Ramos (cell line): Measurements from ENCODE around the gene SMARCD1.
"Not testable (repeated sequence)": the region's sequence is repeated elsewhere in the genome, so short reads cannot be mapped to it uniquely, and the experiment has no call there.

Experiments used
- in situ Hi-C: fragments of 300-500 bp; cut with MboI; formaldehyde crosslinking; loops from one replicate; pipeline ENCODE4 v1.14.3; 2022; ENCODE audit warnings: low sequenced_read_pairs; ENCODE audit not compliant: unreplicated experiment

SMARCD1 gene

DNA sequence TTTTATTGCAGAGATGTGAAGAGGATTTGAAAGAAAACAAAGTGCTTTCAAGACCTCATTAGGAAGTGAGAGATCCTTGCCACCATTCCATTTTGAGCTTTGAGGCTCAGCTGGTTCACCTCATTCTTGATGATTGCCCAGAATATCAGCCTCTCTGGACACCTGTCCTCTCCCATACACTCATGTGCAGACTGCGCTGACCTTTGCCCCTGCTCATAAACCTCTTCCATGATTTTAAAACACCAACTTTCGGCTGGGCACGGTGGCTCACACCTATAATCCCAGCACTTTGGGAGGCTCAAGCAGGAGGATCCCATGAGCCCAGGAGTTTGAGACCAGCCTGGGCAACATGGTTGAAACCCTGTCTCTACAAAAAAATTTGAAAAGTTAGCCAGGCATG, 35.8 kb downstream of the SMARCD1 start:
- in situ Hi-C loops, result no loop called here

DNA sequence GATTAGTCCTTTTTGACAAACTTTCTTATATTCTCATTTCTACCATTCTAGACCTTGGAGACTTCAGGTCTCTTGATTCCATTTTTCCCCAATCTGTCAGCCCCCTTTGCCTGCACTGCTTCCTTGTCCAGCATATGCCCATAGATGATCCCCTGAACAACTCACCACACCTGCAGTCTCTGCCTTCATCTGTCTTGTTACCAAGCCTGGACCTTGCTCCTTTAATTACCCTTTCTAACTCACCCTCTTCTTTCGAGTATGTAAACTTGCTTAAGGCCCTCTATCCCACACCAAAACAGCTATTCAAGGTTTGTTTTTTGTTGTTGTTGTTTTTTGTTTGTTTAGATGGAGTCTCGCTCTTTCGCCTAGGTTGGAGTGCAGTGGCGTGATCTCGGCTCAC, 36.5 kb downstream of the SMARCD1 start:
- in situ Hi-C loops, result no loop called here

DNA sequence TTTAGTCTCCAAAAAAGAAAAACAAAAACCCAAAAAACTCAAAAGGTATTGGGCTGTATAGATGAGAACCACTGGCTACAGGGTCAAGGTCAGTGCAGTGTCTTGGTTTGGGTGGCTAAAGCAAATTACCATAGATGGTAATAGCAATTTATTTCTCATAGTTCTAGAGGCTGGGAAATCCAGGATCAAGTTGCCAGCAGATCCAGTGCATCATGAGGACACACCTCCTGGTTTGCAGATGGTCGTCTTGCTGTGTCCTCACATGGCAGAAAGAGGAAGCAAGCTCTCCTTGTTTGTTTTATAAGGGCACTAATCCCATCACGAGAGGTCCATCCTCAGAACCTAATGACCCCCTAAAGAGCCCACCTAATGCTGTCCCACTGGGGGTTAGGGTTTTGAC, 38.1 kb downstream of the SMARCD1 start:
- in situ Hi-C loops, result no loop called here

DNA sequence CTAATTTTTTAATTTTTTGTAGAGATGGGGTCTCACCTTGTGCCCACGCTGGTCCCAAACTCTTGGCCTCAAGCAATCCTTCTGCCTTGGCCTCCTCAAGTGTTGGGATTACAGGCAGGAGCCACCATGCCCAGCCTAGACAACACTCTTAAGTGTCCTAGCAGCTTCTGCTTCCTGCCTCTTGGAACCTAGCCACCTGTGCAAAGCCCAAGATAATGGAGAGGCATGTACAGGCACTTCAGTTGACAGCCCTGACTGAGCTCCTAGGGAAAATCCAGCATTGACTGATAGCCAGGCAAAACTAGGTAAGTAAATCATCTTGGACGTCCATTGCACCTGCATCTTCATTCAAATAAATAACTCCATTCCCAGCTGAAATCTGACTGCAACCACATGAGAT, 42.4 kb downstream of the SMARCD1 start:
- in situ Hi-C loops, result no loop called here

DNA sequence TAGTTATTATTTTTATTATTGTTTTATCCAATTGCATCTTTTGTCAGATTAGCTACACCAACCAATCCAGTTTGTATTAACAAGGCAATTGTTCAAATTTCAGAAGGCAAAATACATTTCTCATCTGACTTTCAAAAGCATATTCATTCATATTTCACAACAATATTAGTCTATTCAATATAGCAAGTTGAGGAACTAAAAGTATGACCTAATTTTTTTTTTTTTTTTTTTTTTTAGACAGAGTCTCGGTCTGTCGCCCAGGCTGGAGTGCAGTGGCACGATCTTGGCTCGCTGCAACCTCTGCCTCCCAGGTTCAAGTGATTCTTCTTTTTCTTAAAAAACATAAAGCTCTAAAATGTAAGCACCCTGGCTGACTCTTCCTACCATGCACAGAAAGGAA, 44.1 kb downstream of the SMARCD1 start:
- in situ Hi-C loops, result no loop called here

DNA sequence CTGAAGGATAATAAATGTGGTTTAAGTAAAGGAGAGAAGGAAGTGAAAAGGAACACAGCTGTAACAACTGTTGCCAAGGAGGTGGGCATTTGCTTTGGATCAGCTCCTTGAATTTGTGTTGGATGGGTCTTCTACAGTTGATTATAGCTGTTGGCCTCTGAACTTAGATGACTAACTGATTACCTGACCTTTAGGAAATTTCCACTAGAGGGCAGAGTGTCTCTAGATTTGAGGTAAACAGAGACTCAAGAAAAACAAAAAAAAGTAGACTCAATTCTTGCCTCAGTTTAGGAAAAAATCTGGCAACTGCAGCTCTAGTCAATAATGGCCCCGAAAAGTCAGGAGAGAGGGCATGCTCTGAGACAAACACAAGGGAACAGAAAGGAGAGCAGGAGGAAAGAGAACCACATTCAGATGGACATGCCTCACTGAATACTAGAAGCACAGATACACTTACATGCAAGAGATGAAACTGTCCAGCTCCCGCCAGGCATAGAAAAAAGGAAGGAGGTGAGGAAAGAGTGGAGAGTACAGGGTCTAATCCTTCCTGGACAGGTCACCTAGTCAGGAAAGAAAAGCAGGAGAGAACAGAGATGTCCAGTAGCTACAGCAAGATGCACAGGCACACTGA, 47.5 kb downstream of the SMARCD1 start:
- in situ Hi-C loops, result no loop called here

DNA sequence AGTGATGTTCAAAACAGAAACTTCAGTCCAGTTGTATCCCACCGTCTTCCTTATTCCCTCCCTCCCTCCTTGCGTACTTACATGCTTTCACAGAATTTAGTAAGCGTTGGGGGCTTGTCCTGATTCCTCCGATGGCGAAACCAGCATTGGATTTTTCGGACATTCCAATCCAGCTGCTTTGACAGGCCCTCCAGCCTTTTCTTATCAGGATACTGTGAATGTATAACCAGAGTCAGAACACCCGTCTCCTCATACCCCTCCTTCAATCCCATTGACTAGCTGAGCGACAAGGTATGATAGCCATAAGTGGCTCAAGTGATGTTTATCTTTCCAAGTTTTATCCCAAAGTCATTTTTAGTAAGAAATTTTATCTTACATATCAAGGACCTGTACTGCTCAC, 57.9 kb downstream of the SMARCD1 start:
- in situ Hi-C loops, result no loop called here

DNA sequence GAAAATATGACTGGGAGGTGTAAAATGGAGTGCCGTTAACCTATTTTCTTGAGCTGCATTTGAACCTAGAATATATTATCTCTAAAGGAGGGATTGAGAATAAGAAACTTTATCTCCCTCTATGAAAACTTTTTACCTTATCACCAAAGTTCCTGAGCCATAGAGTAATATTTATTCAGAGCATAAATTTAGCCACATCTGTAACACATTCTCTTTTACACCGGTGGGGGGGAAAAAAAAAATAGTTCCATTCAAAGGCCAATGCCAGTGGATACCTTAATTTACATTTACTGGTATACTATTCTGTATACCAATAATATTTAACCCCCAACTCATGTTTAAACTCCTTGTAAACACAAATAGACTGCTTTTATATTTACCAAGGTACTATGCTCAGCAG, 60.3 kb downstream of the SMARCD1 start:
- in situ Hi-C loops, result no loop called here

DNA sequence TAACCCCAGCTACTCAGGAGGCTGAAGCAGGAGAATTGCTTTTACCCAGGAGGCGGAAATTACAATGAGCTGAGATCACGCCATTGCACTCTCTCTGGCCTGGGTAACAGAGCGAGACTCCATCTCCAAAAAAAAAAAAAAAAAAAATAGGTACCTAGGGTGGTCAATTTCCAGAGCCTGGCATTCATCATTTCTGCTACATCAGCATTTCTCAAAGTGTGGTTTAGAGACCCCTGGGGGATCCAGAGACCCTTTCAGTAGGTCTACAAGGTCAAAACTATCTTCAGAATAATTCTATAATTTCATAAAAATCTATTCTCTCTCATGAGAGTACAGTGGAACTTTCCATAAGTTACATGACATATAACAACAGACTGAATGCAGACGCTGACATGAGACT, 62.1 kb downstream of the SMARCD1 start:
- in situ Hi-C loops, result no loop called here

DNA sequence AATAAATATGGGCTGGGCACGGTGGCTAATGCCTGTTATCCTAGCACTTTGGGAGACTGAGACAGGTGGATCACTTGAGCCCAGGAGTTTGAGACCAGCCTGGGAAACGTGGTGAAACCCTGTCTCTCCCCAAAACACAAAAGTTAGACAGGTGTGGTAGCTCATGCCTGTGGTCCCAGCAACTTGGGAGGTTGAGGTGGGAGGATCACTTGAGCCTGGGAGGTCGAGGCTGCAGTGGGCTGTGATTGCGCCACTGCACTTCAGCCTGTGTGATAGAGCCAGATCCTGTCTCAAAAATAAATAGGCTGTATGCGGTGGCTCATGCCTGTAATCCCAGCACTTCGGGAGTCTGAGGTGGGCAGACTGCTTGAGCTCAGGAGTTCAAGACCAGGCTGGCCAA, 62.9 kb downstream of the SMARCD1 start:
- in situ Hi-C loops, result not testable (repeated sequence)

DNA sequence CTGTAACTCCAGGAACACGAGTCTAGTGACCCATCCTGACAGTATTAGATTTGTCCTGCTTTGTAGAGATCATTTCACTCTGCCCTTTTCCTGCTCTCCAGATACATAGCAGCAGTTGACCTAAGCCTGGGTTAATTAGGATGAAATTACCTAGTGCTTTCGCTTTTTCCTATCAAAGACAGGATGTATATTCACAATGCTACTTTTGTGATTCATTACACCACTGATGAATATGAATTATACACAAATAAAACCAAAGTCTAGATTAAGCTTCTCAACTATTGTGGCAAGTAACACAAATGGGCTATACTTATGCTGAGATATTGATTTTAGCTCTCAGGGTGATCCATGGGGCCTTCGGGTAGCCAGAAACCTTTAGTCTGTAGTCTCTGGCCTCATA, 64.2 kb downstream of the SMARCD1 start:
- in situ Hi-C loops, result no loop called here
